H1 (cell line): Measurements from ENCODE around the gene RRBP1. TPM values are rescaled to one million over a fixed set of nuclear protein-coding genes. Genes with fewer than 3 reads are reported as not detected.

Experiments used
- CTCF ChIA-PET: fragments of 300-600 bp; sonication (Branson Sonifier 250); formaldehyde crosslinking; loops from one replicate; lab custom pipeline; 2021; ENCODE audit not compliant: partially characterized antibody; lab: Charles Lee
- POLR2A ChIA-PET: fragments of 300-600 bp; sonication (Branson Sonifier 250); formaldehyde crosslinking; loops from one replicate; lab custom pipeline; 2021; ENCODE audit warnings: inconsistent platforms; ENCODE audit not compliant: partially characterized antibody; lab: Charles Lee
- DNase-seq, 2 experiments: peaks; one replicate each; pipeline versions ENCODE4 v3.0.0 to v3.0.0-alpha.2; 2010 to 2022; ENCODE audit warnings: low spot score in 2 of 2, low read depth in 1 of 2, mixed read lengths in 1 of 2
- FAIRE-seq: peaks from 2 replicates; lab custom pipeline; 2011; peaks lifted over from hg19 to GRCh38; lab: Jason Lieb, UNC
- H2AFZ ChIP-seq: 2 replicates; pipeline ENCODE4 v1.8.1; 2012; ENCODE audit warnings: low read length, inconsistent platforms
- H2AK5ac ChIP-seq: 2 replicates; pipeline ENCODE4 v1.6.1; 2013; ENCODE audit warnings: low read depth, low read length
- H2BK120ac ChIP-seq: replicated peaks from 2 replicates; pipeline ENCODE3; 2013; ENCODE audit warnings: low read depth, low read length, inconsistent platforms
- H2BK12ac ChIP-seq: 2 replicates; pipeline ENCODE4 v1.6.1; 2013; ENCODE audit warnings: low read depth, low read length
- H2BK15ac ChIP-seq: 2 replicates; pipeline ENCODE4 v1.6.1; 2013; ENCODE audit warnings: low read length
- H2BK20ac ChIP-seq: 2 replicates; pipeline ENCODE4 v1.6.1; 2013; ENCODE audit warnings: low read length
- H2BK5ac ChIP-seq: 2 replicates; pipeline ENCODE4 v1.6.1; 2013; ENCODE audit warnings: low read depth, low read length
- H3K14ac ChIP-seq: 2 replicates; pipeline ENCODE4 v1.6.1; 2013; ENCODE audit warnings: inconsistent platforms; ENCODE audit not compliant: insufficient read length
- H3K18ac ChIP-seq: 2 replicates; pipeline ENCODE4 v1.6.1; 2013; ENCODE audit warnings: low read length; ENCODE audit errors: extremely low read depth
- H3K23ac ChIP-seq: 2 replicates; pipeline ENCODE4 v1.6.1; 2013; ENCODE audit warnings: inconsistent platforms; ENCODE audit not compliant: insufficient read length
- H3K23me2 ChIP-seq: 2 replicates; pipeline ENCODE4 v1.6.1; 2013; ENCODE audit warnings: low read depth, low read length
- H3K27ac ChIP-seq: 2 replicates; pipeline ENCODE4 v1.6.1; 2011; ENCODE audit warnings: low read depth, low read length, inconsistent platforms
- H3K27me3 ChIP-seq, 4 experiments: replicated peaks in 1 of 4; 1 replicate in 1 of 4; 2 replicates in 3 of 4; pipeline versions ENCODE4 v1.6.1 to v1.8.1; 2011 to 2013; ENCODE audit warnings: low read length in 3 of 4, mild to moderate bottlenecking in 3 of 4, inconsistent platforms in 2 of 4, mixed read lengths in 2 of 4, moderate library complexity in 1 of 4; ENCODE audit not compliant: control insufficient read depth in 3 of 4, insufficient read depth in 3 of 4; ENCODE audit errors: extremely low read depth in 1 of 4
- H3K36me3 ChIP-seq, 4 experiments: 2 replicates each; pipeline versions ENCODE4 v1.6.1 to v1.8.1; 2011 to 2013; ENCODE audit warnings: mild to moderate bottlenecking in 4 of 4, low read length in 3 of 4, moderate library complexity in 2 of 4, control low read depth in 1 of 4, inconsistent platforms in 1 of 4; ENCODE audit not compliant: insufficient read depth in 4 of 4, control insufficient read depth in 2 of 4
- H3K4ac ChIP-seq: replicated peaks from 2 replicates; pipeline ENCODE3; 2013; ENCODE audit warnings: low read length, low read depth, mixed read lengths, inconsistent platforms; ENCODE audit not compliant: insufficient read length
- H3K4me1 ChIP-seq, 4 experiments: replicated peaks in 1 of 4; 1 replicate in 1 of 4; 2 replicates in 3 of 4; pipeline versions ENCODE4 v1.6.1 to v1.8.1; 2011 to 2013; ENCODE audit warnings: low read length in 3 of 4, inconsistent platforms in 2 of 4, mixed read lengths in 1 of 4; ENCODE audit not compliant: insufficient read depth in 4 of 4, control insufficient read depth in 3 of 4
- H3K4me2 ChIP-seq, 2 experiments: 2 replicates each; pipeline versions ENCODE4 v1.6.1 to v1.8.1; 2011 to 2013; ENCODE audit warnings: low read depth in 2 of 2, low read length in 2 of 2, control low read depth in 1 of 2, inconsistent platforms in 1 of 2, mild to moderate bottlenecking in 1 of 2; ENCODE audit not compliant: insufficient read depth in 1 of 2
- H3K4me3 ChIP-seq, 4 experiments: fragments of 200-600, 300-600 bp in 1 of 4; sonication (generic), shearing (Covaris generic), sonication (Bioruptor Twin) in 1 of 4; 2 replicates each; pipeline versions ENCODE4 v1.5.1 to v1.8.1; 2011 to 2016; ENCODE audit warnings: low read length in 4 of 4, low read depth in 3 of 4, control low read depth in 2 of 4, inconsistent platforms in 2 of 4, mild to moderate bottlenecking in 2 of 4, mixed read lengths in 1 of 4, moderate library complexity in 1 of 4; ENCODE audit not compliant: insufficient read depth in 2 of 4; ENCODE audit errors: extremely low read depth in 1 of 4
- H3K56ac ChIP-seq: replicated peaks from 2 replicates; pipeline ENCODE3; 2013; ENCODE audit warnings: low read depth, mild to moderate bottlenecking, mixed read lengths, low read length, inconsistent platforms; ENCODE audit not compliant: insufficient read length
- H3K79me1 ChIP-seq: 2 replicates; pipeline ENCODE4 v1.6.1; 2013; ENCODE audit warnings: low read depth, low read length, control low read depth
- H3K79me2 ChIP-seq, 2 experiments: 2 replicates each; pipeline versions ENCODE4 v1.6.1 to v1.8.1; 2012 to 2013; ENCODE audit warnings: low read length in 2 of 2, mild to moderate bottlenecking in 2 of 2, inconsistent platforms in 1 of 2; ENCODE audit not compliant: insufficient read depth in 2 of 2, control insufficient read depth in 1 of 2
- H3K9ac ChIP-seq, 4 experiments: replicated peaks in 1 of 4; 1 replicate in 1 of 4; 2 replicates in 3 of 4; pipeline versions ENCODE4 v1.6.1 to v1.8.1; 2011 to 2013; ENCODE audit warnings: low read depth in 3 of 4, low read length in 3 of 4, control low read depth in 2 of 4, mild to moderate bottlenecking in 2 of 4, moderate library complexity in 2 of 4, inconsistent platforms in 1 of 4; ENCODE audit errors: extremely low read depth in 1 of 4
- H3K9me3 ChIP-seq, 2 experiments: 2 replicates each; pipeline versions ENCODE4 v1.6.1 to v1.8.1; 2012 to 2013; ENCODE audit warnings: mild to moderate bottlenecking in 2 of 2, moderate library complexity in 2 of 2, control low read depth in 1 of 2, inconsistent platforms in 1 of 2, low read depth in 1 of 2, low read length in 1 of 2, mixed read lengths in 1 of 2; ENCODE audit not compliant: insufficient read depth in 2 of 2
- H4K20me1 ChIP-seq, 2 experiments: replicated peaks in 1 of 2; 2 replicates each; pipeline versions ENCODE3 to v1.8.1; 2011 to 2013; ENCODE audit warnings: inconsistent platforms in 2 of 2, low read length in 2 of 2, mild to moderate bottlenecking in 1 of 2; ENCODE audit not compliant: insufficient read depth in 2 of 2, control insufficient read depth in 1 of 2
- H4K5ac ChIP-seq: 2 replicates; pipeline ENCODE4 v1.6.1; 2013; ENCODE audit warnings: low read length, low read depth, mixed read lengths, inconsistent platforms; ENCODE audit not compliant: insufficient read length
- H4K8ac ChIP-seq: 2 replicates; pipeline ENCODE4 v1.8.0; 2013; ENCODE audit warnings: mild to moderate bottlenecking, moderate library complexity, low read length, inconsistent platforms; ENCODE audit not compliant: insufficient read depth; ENCODE audit errors: extremely low read depth
- H4K91ac ChIP-seq: replicated peaks from 2 replicates; pipeline ENCODE3; 2013; ENCODE audit warnings: low read length, mixed read lengths, inconsistent platforms; ENCODE audit not compliant: insufficient read length
- CEBPB ChIP-seq: IDR thresholded peaks from 2 replicates; pipeline ENCODE4 v1.6.1; 2012; ENCODE audit warnings: low read depth, low read length
- WGBS, 2 experiments: shearing (Covaris generic) in 1 of 2; methylation state at CpG; one replicate each; pipeline versions ENCODE4 v1.1.6 to v1.1.7; 2013 to 2015; ENCODE audit warnings: low lambda C conversion rate in 2 of 2, mixed read lengths in 2 of 2, inconsistent platforms in 1 of 2, low coverage in 1 of 2, missing lambda C conversion rate in 1 of 2; ENCODE audit not compliant: insufficient replicate concordance in 2 of 2, insufficient coverage in 1 of 2, insufficient read length in 1 of 2; ENCODE audit errors: extremely low coverage in 1 of 2, missing lambda C conversion rate in 1 of 2; 5-methylcytosine and 5-hydroxymethylcytosine counted together
- polyA plus RNA-seq, 7 experiments: library from polyadenylated mRNA; depleted of rRNA in 3 of 7; stranded (reverse) in 5 of 7; unstranded in 2 of 7; fragments of >200 nt in 5 of 7; fragments of 200-250 nt in 2 of 7; gene quantifications; 1 replicate in 5 of 7; 2 replicates in 1 of 7; 4 replicates in 1 of 7; pipeline versions ENCODE4 v1.2.1 to v1.2.3, GENCODE V29; 2011 to 2013; ENCODE audit warnings: missing spikeins in 2 of 7, mixed read lengths in 2 of 7
- total RNA-seq: library from RNA; stranded (reverse); fragmentation: NEBNext Ultra II Directional; extraction: Animal tissue kit (Norgen Biotek cat#: 25700); gene quantifications from 2 replicates; pipeline ENCODE4 v1.2.1, GENCODE V29; 2021

RRBP1 gene
- total and polyA plus RNA-seq, 2 of the 8 experiments (the other 6 are each of a cell fraction or from before 2014, with no cell fraction given) = 15.9 to 157 TPM

GRCh38 chr20:17571153-17571527 lies 110.9 kb downstream of the RRBP1 start:
- CTCF ChIA-PET = interaction anchor here (0.7 to 3.2 kb wide), 14 partner anchors 11 to 178 kb away, joined by 3 to 23 read pairs (median 6); no protein-coding TSS in a partner anchor
- H2BK120ac ChIP-seq = no peak overlapping the region
- H3K79me2 ChIP-seq = peaks cover 10 to 60% of the 10 kb centered on the region in 2 experiments; a peak in 3 of 4 replicates
- no peaks in the 10 kb centered on the region for H3K36me3 ChIP-seq
- no peak overlapping the region for H3K14ac ChIP-seq
- POLR2A ChIA-PET = interaction anchor here (0.7 to 4.3 kb wide), 18 partner anchors 11 to 396 kb away, joined by 3 to 26 read pairs (median 8); partner anchors contain the start of gene BFSP1
- no peak overlapping the region for H3K23ac ChIP-seq
- no peak overlapping the region for H2BK20ac ChIP-seq
- H2BK12ac ChIP-seq = no peak overlapping the region
- no peak overlapping the region for H2AFZ ChIP-seq
- no peak overlapping the region for H2BK5ac ChIP-seq
- TF ChIP-seq CEBPB = no peak
- no peak overlapping the region for H3K18ac ChIP-seq
- peak overlapping the region; percentile 84 to 93 (median 88) for H3K4me3 ChIP-seq
- H3K79me1 ChIP-seq = no peaks in the 10 kb centered on the region; the same call in 1 of the 2 replicates
- H3K9ac ChIP-seq = peak overlapping the region in 2 of 4 experiments; percentile 11 to 79; a peak in 2 of 7 replicates
- no peak overlapping the region for H2BK15ac ChIP-seq
- no peak overlapping the region for H3K27ac ChIP-seq
- no peak overlapping the region for H4K5ac ChIP-seq
- peaks cover 0 to 9% of the 10 kb centered on the region in 2 experiments for H4K20me1 ChIP-seq
- H3K9me3 ChIP-seq = no peaks in the 10 kb centered on the region
- no peak overlapping the region for H4K91ac ChIP-seq
- H3K4ac ChIP-seq = no peak overlapping the region
- H3K56ac ChIP-seq = no peak overlapping the region
- H3K4me1 ChIP-seq = peaks cover 3 to 29% (median 16%) of the 10 kb centered on the region in 4 experiments; a peak in 6 of 7 replicates
- no peaks in the 10 kb centered on the region for H3K27me3 ChIP-seq
- peak overlapping the region; percentile 78 to 91 for H3K4me2 ChIP-seq
- peaks cover 7% of the 10 kb centered on the region for H3K23me2 ChIP-seq
- DNase-seq (no peak), FAIRE-seq (no peak)
- WGBS, 2 experiments = 39% methylated on average over 6 of the region's 6 CpGs; no CpG with 5 or more reads in 1 of the 2 experiments
- H4K8ac ChIP-seq = no peak overlapping the region
- H2AK5ac ChIP-seq = no peak overlapping the region
